ENCODE measurements around the gene BAMBI. TPM values are rescaled to one million over a fixed set of nuclear protein-coding genes. Genes with fewer than 3 reads are reported as not detected.

The BAMBI gene
- total and polyA plus RNA-seq, 2 of the 8 experiments (the other 6 are each of a cell fraction or from before 2014, with no cell fraction given), result 5.6 to 26.4 TPM

DNA sequence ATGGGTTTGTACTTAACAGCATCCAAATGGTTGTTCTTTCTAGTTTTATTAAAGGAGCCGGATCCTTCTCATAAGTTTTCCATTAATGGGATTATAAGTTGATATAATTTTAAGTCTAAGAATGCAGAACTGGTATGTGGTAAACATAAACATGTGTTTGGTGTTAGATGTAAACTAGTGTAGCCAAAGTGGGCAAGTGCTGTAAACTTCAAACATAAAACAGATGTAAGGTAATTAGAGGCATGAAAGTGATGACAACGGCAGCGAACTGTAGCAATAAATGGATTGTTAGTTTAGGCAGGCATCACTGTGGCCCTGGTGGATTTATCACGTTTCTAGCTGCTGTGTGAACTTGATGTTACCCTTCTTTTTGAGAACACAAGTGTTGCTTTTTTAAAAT lies 37.9 kb downstream of the BAMBI start (continued):
- TF ChIP-seq EGR1 (IDR thresholded peaks at IDR 0.05; ENCODE audit: borderline replicate concordance, low read depth, low read length), result no peak

All from H1 (cell line).